Fibroblast of mammary gland (primary cell): ENCODE data around the gene GBE1.

Experiments
- DNase-seq: peaks from one replicate; pipeline ENCODE4 v3.0.0-alpha.2; 2010; ENCODE audit warnings: low read depth
- H3K4me3 ChIP-seq: 2 replicates; pipeline ENCODE4 v1.5.1; 2011; ENCODE audit warnings: low read depth, mild to moderate bottlenecking, low read length, moderate library complexity; ENCODE audit not compliant: control insufficient read depth
- CTCF ChIP-seq: conservative IDR thresholded peaks from 2 replicates; pipeline ENCODE4 v1.5.1; 2011; ENCODE audit warnings: low read depth, low read length, inconsistent platforms; ENCODE audit not compliant: control insufficient read depth, insufficient read depth

GBE1 gene

DNA sequence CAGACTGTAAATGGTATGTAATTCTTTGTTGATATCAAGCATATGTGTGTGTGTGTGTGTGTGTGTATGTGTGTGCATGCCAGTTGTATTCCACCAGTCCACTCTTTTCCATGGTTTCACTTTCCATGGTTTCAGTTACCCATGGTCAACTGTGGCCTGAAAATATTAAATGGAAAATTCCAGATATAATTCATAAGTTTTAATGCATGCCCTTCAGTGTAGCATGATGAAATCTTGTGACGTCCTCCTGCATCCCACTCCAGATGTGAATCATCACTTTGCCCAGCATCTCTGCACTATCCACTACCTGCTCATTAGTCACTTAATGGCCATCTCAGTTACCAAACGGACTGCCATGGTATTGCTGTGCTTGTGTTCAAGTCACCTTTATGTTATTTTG is 215.9 kb downstream of the GBE1 start:
- peak; percentile 66 for DNase-seq
- no peak for TF ChIP-seq CTCF
- no peak overlapping the region for H3K4me3 ChIP-seq

GRCh38 chr3:81544385-81544784 is 217.1 kb downstream of the GBE1 start:
- TF ChIP-seq CTCF, result no peak
- no peak overlapping the region for H3K4me3 ChIP-seq
- DNase-seq, result no peak

DNA sequence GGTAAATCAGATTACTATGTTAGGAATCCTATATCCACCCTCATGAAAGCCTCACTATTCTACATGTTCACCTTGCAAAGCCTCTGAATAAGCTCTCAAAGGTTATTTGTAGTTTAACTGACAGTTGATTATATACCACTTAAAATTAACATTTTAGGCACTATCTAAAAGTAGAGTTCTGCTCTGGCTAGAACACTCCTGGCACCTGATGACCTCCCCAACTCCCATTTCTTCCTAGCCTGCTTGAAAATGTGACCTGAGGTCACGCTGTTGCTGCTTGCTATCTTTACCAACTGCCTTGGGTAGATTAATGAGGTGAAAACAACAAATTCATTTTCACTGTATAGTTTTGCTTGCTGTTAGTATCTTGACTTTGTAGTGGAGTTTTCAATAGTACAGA is 220.7 kb downstream of the GBE1 start:
- no peak for TF ChIP-seq CTCF
- H3K4me3 ChIP-seq, result no peak overlapping the region
- DNase-seq, result no peak

- no peak overlapping the region for H3K4me3 ChIP-seq
- no peak for TF ChIP-seq CTCF
- DNase-seq, result no peak
Observed at GRCh38 chr3:81531846-81532245, 229.6 kb downstream of the GBE1 start.

GRCh38 chr3:81531263-81531662 is 230.2 kb downstream of the GBE1 start:
- DNase-seq, result no peak
- TF ChIP-seq CTCF, result no peak

DNA sequence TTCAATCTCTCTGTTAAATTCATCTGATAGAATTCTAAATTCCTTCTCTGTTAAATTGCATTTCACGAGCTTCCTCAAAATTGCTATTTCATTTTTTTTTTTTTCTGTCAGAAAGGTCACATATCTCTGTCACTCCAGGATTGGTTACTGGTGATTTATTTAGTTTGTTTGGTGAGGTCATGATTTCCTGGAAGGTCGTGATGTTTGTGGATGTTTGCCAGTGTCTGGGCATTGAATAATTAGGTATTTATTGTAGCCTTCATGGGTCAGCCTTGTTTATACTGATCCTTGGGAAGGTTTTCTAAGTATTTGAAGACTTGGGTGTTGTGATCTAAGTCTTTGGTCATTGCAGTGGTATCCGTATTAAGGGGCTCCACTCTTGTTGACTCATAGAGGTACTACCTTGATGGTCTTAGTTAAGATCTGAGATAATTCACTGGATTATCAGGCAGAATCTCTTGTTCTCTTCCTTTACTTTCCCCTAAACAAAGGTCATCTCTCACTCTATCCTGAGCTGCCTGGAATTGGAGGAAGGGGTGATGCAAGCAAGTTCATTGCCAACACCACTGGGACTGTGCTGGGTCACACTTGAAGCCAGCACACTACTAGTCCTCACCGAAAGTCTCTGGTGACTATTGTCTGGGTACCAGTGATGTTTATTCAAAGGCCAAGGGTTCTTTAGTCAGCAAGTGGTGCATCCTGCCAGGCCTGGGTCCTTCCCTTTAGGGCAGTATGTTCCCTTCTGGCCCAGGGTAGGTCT is 231.1 kb downstream of the GBE1 start:
- DNase-seq, result no peak
- TF ChIP-seq CTCF, result no peak
- no peak overlapping the region for H3K4me3 ChIP-seq

More at GRCh38 chr3:81531263-81531662, 230.2 kb downstream of the GBE1 start:
- H3K4me3 ChIP-seq, result no peak overlapping the region
